ENCODE results near the gene TBK1.

DNA sequence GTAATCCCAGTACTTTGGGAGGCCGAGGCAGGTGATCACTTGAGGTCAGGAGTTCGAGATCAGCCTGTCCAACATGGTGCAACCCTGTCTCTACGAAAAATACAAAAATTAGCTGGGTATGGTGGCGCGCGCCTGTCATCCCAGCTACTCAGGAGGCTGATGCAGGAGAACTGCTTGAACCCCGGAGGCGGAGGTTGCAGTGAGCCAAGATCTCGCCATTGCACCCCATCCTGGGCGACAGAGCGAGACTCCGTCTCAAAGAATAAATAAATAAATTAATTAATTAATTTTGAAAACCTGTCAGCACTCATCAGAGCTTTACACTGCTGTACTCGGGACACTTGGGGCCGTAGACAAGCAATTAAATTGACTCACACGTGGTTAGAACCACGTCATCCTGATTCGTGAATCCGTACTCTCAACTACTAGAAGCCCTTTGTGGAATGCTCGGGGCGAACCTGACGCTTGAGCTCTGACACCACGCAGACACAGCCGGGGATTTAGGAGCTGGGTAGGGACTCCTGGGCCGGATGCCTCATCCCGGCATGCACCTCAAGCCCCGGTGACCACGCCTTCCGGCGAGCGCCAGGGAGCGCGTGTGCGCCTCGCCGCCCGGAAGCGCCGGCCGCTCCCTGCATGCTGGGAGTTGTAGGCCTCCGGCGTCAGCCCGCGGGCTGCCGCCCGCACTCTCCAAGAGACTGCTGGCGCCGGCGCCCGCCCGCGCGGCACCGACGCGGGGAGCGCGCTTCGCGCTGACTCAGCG is 48.0 kb upstream of the TBK1 start, which contains the start of gene XPOT:
- TF ChIP-seq, protein P1, sequence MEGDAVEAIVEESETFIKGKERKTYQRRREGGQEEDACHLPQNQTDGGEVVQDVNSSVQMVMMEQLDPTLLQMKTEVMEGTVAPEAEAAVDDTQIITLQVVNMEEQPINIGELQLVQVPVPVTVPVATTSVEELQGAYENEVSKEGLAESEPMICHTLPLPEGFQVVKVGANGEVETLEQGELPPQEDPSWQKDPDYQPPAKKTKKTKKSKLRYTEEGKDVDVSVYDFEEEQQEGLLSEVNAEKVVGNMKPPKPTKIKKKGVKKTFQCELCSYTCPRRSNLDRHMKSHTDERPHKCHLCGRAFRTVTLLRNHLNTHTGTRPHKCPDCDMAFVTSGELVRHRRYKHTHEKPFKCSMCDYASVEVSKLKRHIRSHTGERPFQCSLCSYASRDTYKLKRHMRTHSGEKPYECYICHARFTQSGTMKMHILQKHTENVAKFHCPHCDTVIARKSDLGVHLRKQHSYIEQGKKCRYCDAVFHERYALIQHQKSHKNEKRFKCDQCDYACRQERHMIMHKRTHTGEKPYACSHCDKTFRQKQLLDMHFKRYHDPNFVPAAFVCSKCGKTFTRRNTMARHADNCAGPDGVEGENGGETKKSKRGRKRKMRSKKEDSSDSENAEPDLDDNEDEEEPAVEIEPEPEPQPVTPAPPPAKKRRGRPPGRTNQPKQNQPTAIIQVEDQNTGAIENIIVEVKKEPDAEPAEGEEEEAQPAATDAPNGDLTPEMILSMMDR (IDR thresholded peaks at IDR 0.05; ENCODE audit: borderline replicate concordance, extremely low read depth, low read length, poor library complexity, severe bottlenecking) = no peak
- TF ChIP-seq EZH2 (IDR thresholded peaks at IDR 0.05; ENCODE audit: borderline replicate concordance, low read depth, low read length, severe bottlenecking) = no peak
